ENCODE measurements around the gene TCFL5.

DNA sequence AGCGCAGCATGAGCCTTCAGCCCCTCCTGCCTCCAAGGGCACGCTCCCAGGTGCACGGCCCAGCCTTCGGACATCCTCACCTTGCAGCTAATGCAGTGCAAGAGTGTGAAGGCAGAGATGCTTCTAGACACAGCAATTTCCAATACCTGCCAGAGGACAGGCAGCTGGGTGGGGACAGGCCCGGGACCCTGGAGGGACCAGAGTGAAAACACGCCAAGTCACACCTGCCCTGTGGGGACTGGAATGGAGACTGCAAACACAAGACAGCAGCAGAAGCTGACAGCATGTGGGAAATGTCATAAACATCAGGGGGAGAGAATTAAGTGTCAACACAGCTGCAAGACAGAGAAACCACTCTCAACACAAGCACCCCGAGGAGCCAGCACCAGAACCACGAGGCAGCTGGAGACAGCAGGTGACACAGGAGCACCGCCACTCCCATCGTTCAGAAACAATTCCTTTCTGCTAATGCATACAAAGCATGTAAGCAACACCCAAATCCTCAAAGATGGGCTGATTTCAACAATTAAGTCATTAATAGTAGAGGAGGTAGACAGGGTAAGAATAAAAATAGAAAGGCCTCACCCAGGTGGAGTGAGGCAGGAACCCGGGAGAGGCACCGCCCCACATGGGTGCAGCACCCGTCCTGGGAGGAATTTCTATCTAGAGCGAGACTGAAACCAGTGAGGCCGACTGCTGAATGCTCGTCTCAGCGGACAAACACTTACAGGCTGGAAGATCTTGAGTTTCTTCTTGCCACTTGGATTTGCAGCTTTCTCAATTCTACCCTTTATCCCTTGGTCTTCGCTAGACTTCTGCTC, 47.6 kb upstream of the TCFL5 start:
- no peak for TF ChIP-seq EZH2 (IDR thresholded peaks at IDR 0.05; ENCODE audit: insufficient read depth, poor library complexity, severe bottlenecking)
- TF ChIP-seq EZH2phosphoT487 (IDR thresholded peaks at IDR 0.05; ENCODE audit: insufficient read depth, low read depth): no peak

Measured in GM23248 (cell line).